HTR-8/SVneo (cell line): ENCODE data around the gene CPA2.

ENCODE experiments used
- DNase-seq: peaks from one replicate; pipeline ENCODE4 v3.0.0; 2011; ENCODE audit warnings: low spot score, mixed read lengths; ENCODE audit not compliant: insufficient read length
- FAIRE-seq: peaks from 2 replicates; lab custom pipeline; 2011; peaks lifted over from hg19 to GRCh38; lab: Jason Lieb, UNC

Gene CPA2

DNA sequence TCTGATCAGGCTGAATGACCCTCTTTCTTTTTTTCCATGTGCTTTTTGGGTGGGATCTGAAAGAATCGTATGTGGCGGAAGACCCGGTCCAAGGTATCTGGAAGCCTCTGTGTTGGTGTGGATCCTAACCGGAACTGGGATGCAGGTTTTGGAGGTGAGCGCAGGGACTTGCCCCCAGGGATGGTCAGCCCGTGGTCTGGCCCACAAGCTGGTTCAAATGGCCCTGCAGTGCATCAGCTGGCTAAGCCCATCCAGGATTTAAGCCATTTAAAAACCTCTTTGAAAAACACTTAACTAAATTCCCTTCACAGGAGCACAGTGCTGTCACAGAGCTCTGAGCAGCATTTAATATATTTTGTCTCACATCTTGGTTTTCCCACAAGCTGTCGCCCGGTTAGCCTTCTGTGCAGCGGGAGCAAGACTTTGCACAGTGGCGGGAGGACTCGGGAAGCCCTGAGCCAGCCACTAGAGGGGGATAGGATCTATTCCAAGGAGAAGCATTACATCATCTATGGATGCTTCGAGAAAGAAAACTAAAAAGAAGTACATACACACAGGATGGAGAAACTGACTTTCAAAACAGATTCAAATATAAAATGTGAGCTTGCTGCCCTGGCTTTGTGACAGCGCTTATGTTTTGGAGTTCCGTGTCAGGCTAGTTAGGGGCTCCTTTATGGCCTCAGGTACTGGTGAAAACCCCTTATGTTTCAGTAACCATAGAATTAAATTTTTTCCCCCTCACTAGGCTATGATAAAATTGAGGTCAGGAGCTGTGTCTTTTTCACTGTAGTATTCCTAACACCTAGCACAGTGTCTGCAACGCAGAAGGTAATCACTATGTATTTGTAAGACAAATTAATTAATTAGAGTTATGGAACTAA lies 11.3 kb downstream of the CPA2 start:
- DNase-seq (no peak), FAIRE-seq (no peak)

DNA sequence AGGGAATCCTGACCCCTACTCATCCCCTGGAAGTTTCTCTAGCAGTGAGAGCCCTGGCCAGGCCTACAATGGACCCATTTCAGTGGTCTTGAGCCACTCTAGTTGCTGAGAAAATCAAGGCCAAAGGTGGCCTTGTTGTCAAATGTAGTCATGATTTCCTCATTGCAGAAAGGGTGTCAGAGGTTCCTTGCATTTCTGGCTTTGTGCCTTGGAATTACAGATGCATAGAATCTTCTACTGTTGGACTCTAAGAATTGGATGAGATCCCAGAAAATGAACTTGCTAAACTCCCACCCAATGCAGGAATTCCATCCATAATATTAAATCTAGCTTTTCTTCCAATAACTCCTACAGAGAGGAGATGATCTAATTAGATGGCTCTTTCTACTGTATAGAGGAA lies 12.2 kb downstream of the CPA2 start:
- FAIRE-seq: no peak
- peak; percentile 38 for DNase-seq

GRCh38 chr7:130279286-130279685 lies 12.6 kb downstream of the CPA2 start:
- DNase-seq (no peak), FAIRE-seq (no peak)

DNA sequence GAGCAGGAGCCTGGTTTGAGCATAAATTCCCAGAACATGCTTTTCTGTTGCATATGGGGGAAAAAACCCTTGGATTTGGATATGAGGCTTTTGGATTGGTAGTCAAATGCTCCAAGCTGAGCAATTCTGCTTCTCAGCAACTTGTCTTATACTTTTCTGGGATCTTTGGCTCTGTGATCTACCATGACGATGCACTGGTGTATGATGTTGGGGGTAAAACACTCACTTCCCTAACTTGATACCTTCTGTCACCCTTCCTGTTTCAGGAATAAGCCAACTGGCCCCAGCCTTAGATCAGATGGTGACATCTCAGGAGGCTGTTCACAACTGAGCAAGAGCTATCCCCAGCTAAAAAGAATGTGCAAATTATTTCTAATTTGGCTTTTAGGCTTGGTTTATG lies 13.2 kb downstream of the CPA2 start:
- DNase-seq (no peak), FAIRE-seq (no peak)

DNA sequence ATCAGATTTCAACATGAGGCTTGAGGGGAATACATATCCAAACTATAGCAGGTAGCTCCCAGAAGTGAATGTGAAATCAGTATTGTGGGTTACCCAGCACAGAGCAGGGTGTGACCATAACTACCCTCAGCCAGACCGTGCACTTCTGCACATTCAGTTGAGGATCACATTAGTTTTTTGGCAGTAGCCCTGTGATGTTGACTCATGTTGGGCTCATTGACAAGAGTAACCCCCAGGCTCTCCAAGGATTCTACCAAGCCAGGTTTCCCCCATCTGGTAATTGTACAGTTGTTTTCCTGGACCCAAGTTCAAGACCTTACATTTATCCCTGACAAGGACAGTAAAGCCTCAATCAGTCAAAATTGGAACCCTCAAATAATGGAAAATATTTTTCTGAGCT lies 14.6 kb downstream of the CPA2 start:
- no peak for FAIRE-seq
- DNase-seq: no peak

DNA sequence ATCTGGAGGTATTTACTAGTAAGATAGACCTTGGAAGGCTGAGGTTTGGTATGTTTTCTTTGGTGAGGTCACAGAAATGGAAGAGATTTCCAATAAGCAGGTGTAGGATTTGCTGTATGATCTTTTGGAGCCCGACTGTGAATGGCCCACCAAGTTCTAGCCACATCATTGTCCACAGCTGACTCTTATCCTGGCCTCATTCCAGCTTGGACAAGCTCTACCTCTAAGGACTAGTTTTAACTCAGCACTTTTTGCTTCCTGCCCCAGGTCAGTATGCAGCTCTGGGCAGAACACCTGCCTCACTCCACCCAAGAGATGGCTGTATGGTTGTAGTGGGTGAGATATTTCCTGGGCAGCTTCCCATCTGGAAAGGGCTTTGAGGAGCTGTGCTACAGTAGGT lies 20.2 kb downstream of the CPA2 start:
- DNase-seq (no peak), FAIRE-seq (no peak)

DNA sequence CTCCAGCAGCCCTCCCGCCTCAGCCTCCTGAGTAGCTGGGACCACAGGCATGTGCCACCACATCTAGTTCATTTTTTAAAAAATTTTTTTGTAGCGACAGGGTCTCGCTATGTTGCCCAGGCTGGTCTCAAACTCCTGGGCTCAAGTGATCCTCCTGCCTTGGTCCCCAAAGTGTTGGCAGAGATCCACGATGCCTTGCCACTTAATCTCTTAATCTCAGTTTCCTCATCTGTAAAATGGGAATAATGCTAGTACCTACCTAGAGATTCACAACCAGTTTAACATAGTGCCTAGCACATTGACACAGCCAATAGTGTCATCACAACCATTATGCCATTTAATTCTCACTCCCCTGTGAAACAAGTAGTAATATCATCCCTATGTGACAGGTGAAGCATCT lies 21.5 kb downstream of the CPA2 start:
- FAIRE-seq (no peak), DNase-seq (no peak)

DNA sequence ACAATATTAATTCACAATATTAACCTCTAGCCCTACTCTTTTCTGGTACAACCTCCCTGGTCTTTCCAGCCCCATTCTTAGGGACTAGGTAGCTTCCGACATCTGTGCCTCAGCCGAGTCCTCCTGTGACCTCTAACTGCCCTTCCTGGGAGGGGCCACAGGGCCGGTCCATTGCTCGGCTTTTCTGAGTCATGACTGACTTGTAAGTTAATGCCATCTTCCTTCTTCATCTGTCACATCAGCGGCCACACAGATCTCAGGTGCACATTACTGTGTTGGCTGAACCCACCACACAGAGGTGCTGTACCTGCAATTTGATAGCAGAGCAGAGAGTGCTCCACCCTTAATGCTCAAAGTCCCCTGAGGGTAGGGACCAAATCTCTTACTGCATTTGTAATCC lies 22.2 kb downstream of the CPA2 start:
- DNase-seq (no peak), FAIRE-seq (no peak)

- no peak for FAIRE-seq
- no peak for DNase-seq
Measured at GRCh38 chr7:130289478-130289877, 22.8 kb downstream of the CPA2 start.

DNA sequence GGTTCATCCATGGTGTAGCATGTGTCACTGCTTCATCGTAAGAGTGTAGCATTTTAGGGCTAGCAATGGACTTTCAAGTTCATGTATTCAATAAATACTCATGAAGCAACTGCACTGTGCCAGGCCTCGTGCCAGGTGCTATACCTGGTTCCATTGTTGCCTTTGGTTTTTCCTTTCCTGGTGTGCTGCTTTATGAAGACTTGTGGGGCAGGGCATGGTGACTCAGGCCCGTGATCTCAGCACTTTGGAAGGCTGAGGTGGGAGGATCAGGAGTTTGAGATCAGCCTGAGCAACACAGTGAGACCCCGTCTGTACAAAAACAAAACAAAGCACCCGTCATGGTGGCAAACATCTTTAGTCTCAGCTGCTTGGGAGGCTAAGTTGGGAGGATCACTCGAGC lies 24.1 kb downstream of the CPA2 start:
- no peak for DNase-seq
- no peak for FAIRE-seq

DNA sequence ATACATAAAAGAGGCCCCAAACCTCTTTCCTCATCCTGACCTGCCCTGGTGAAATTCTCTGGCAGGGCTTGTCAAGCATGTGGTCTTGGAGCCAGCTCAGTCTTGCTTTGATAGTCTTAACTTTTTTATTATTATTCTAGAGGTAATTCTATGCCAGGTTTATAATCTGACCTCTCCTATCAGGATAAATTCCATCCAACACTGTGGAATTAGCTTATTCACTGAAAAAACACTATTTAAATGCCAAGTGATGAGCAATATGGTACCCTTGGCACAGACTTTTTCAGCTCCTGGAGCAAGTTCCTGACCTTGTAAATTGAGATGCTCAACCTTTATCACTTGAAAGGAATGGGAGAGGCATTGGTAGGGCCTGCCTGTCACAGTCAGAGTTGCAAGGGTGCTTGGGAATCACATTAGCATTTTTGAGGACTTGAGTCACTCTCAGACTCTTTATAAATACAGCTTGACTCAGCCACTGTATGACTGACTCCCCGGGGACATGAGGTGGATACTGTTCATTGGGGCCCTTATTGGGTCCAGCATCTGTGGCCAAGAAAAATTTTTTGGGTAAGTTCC lies 26.1 kb downstream of the CPA2 start, which contains the start of gene CPA4:
Gene CPA4 (plus strand): TSS at position 480 of the 576 bp plus-strand sequence. CDS start 20 bp downstream, at position 500.
- peak; percentile 77 for DNase-seq

DNA sequence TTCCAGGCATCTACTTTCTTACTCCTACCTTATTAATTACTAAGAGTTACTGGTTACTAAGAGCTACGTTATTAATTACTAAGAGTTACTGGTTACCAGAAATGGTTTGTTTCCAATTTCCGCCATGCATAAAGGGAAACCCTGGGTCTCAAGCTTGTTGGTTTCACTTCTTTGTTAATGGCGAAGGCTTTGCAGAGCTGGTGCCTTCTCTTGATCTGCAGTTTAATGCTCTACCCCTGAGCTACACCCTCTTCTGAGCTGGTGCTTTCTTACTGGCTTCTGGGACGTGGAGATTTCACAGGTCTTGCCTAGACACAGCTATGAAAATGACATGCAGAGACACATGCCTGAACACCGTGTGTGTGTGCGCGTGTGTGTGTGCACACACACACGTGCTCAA lies 26.9 kb downstream of the CPA2 start:
- DNase-seq: no peak
- FAIRE-seq: no peak

More for the DNA sequence above, 26.1 kb downstream of the CPA2 start, which contains the start of gene CPA4:
- no peak for FAIRE-seq

DNA sequence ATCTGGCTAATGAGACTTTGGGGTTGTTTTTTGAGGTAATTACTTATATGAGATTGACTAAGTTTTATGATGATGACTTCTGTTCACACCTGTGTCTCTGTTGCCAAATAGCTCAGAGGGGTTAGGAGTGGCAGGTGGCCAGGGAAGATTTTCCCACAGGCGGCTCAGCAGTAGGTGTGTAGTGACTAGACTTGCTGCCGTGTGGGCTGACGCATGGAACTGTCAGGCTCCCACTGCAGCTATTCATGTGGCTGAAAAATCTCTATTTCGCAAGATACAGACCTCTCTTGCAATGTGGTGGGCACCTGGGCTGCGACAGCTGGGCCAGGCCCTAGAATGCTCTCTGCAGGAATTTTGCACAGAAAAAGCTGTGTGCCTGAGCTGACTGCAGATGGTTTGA lies 27.7 kb downstream of the CPA2 start:
- no peak for FAIRE-seq
- DNase-seq: no peak

GRCh38 chr7:130296221-130296951 lies 29.7 kb downstream of the CPA2 start:
- DNase-seq (no peak), FAIRE-seq (no peak)

- FAIRE-seq (no peak), DNase-seq (no peak)
Measured at GRCh38 chr7:130297628-130298543, 31.2 kb downstream of the CPA2 start.

DNA sequence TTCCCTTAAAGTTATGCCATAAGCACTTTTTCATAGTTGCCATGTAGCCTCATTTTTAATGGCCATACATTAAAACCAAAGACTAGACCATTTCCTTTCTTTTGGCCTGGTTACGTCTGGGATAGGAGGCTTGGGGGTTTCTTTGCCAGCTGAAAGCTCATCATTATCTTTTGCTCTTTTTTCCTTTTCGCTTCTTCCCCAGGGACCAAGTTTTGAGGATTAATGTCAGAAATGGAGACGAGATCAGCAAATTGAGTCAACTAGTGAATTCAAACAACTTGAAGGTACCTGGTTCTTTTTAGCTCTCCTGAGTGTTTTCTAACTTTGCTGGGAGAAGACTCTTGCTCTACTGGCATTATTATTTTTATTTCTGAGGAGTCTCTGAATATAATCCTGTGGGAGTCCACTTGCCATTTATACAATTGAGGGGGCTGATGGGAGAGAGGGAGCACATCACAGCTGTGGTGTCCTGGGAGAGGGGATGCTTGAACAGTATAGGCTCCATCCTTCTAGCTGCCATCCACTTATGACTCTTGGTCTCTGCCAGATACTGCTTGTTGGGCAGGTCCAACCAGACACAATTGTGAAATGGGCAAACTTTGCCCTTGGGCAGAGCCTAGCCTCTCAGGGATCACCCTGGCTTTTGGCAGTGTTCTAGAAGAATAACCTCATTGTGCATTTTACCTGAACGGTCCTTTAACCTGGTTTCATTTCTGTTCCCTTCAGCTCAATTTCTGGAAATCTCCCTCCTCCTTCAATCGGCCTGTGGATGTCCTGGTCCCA lies 32.1 kb downstream of the CPA2 start:
- DNase-seq (no peak), FAIRE-seq (no peak)

DNA sequence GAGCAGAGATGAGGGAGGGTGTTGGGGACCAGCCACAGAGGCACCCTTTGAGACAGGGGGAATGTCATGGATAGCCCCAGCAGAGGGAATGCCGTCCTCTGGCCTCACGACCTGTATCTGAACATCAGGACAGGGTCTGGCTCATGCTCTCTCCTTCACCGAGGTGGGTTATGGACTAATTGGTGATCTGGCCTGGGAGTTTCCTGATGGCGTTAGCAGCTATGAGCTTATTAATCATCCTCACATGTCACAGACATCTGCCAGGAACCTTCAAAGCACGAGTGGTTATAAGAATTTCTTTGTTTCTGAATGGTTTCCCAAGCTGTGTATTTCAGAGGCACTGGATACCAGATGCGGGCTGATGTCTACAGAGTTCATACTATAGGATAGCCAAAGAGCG lies 33.2 kb downstream of the CPA2 start:
- FAIRE-seq (no peak), DNase-seq (no peak)

DNA sequence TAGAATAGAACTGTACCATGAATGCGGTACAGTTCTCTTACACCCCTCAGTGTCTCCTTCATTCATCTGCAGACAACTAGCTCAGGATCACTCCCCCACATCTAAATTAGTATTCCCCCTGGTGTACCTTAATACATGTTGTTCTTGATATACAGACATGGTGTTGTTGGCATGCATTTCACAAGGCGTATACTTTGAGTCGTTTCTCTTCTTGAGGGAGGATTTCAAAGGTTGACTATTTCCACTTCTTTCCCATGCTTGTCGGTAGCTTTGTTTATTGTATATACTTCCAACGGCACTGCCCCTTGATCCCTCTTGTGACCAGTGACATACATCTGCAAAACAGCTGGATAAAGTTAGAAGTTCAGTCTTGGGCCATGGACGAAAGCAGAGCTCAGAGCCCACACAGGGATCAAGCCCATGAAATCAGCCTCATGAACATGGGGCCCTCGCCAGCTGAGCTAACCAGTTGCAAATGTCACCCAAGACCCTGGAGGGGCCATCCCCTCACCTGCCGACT lies 34.9 kb downstream of the CPA2 start:
- DNase-seq (no peak), FAIRE-seq (no peak)

DNA sequence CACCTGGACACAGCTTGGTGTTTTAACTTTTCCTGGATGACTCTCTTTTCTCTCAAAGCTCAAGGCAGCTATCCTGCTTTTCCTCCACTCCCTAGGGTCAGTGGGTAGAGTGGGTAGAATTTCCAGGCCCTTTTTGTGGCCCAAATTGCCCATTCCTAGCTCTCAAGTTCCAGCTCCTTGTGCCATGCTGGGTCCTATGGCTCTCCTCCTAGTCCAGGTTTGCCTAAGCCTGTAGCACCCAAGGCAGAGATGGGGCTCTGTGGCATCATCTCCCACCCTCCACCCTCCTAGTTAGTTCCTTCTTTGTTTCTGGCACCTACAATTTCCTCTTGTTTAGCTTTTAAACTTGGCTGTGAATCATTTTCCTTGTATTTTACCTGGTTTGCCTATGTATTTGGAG lies 36.0 kb downstream of the CPA2 start:
- DNase-seq (no peak), FAIRE-seq (no peak)
